Progenitor cell of endocrine pancreas (in vitro differentiated cells): ENCODE data around the gene TICRR. TPM values are rescaled to one million over a fixed set of nuclear protein-coding genes. Genes with fewer than 3 reads are reported as not detected.

Experiments used
- DNase-seq: peaks from one replicate; pipeline ENCODE4 v3.0.0; 2021; ENCODE audit warnings: low spot score; ENCODE audit not compliant: unreplicated experiment
- H3K27ac Mint-ChIP-seq: 2 replicates; pipeline ENCODE4 v1.8.0; 2021; ENCODE audit warnings: mild to moderate bottlenecking, moderate library complexity, mixed read lengths
- H3K27me3 Mint-ChIP-seq: 2 replicates; pipeline ENCODE4 v1.8.0; 2021; ENCODE audit warnings: mixed read lengths
- H3K36me3 Mint-ChIP-seq: 2 replicates; pipeline ENCODE4 v1.8.0; 2022; ENCODE audit warnings: mixed read lengths; ENCODE audit not compliant: insufficient read depth
- H3K4me1 Mint-ChIP-seq: 2 replicates; pipeline ENCODE4 v1.8.0; 2021; ENCODE audit warnings: low read depth, mixed read lengths
- H3K4me3 Mint-ChIP-seq: 2 replicates; pipeline ENCODE4 v1.8.0; 2021; ENCODE audit warnings: low read depth, mild to moderate bottlenecking, moderate library complexity, mixed read lengths
- H3K9me3 Mint-ChIP-seq: 2 replicates; pipeline ENCODE4 v1.8.0; 2021; ENCODE audit warnings: low read depth, mixed read lengths
- total RNA-seq: library from RNA; stranded (reverse); gene quantifications from 2 replicates; pipeline ENCODE4 v1.2.1, GENCODE V29; 2021
- TF ChIP-seq, protein P1 (sequence below): fragments of 200-600 bp; sonication (generic); IDR thresholded peaks from one replicate; pipeline ENCODE4 v1.5.0; 2021; ENCODE audit warnings: antibody characterized with exemption, mild to moderate bottlenecking; ENCODE audit not compliant: unreplicated experiment

The TICRR gene
- total RNA-seq, 1 donor from 2014 or later = 13.9 TPM

DNA sequence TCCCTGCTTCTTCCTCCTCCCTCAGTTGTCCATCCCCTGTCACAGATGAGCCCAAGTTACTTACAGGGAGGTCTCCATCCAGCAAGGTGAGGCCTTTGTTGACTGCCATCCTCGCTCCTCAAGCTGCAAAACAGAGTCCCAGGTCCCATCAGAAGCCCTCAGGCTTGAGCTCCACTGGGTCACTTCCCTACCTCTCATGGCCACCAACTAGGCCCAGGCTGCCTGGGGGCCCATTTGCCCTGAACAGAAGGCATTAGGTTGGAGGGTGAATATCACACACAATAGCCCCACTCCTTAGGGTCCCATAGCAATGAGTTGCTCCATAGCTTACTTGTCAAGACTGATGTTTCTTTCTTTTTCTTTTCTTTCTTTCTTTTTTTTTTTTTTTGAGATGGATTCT lies 102.1 kb downstream of the TICRR start:
- DNase-seq = no peak
- no peaks in the 10 kb centered on the region for H3K9me3 Mint-ChIP-seq
- H3K4me3 Mint-ChIP-seq = no peak overlapping the region
- peaks cover 12% of the 10 kb centered on the region for H3K27me3 Mint-ChIP-seq
- no peak overlapping the region for H3K27ac Mint-ChIP-seq
- no peaks in the 10 kb centered on the region for H3K36me3 Mint-ChIP-seq
- TF ChIP-seq, protein P1, sequence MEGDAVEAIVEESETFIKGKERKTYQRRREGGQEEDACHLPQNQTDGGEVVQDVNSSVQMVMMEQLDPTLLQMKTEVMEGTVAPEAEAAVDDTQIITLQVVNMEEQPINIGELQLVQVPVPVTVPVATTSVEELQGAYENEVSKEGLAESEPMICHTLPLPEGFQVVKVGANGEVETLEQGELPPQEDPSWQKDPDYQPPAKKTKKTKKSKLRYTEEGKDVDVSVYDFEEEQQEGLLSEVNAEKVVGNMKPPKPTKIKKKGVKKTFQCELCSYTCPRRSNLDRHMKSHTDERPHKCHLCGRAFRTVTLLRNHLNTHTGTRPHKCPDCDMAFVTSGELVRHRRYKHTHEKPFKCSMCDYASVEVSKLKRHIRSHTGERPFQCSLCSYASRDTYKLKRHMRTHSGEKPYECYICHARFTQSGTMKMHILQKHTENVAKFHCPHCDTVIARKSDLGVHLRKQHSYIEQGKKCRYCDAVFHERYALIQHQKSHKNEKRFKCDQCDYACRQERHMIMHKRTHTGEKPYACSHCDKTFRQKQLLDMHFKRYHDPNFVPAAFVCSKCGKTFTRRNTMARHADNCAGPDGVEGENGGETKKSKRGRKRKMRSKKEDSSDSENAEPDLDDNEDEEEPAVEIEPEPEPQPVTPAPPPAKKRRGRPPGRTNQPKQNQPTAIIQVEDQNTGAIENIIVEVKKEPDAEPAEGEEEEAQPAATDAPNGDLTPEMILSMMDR = no peak
- peaks cover 2% of the 10 kb centered on the region for H3K4me1 Mint-ChIP-seq

Other genes starting within 250 kb of the TICRR start
- gene POLG, start 240.6 kb upstream of the TICRR start, total RNA-seq = 69.3 and 156 TPM in 2 replicates
- not detected in 2 replicates for gene RHCG, start 78.9 kb upstream of the TICRR start, total RNA-seq
- 21.8 and 22.8 TPM in 2 replicates for gene KIF7, start 80.0 kb downstream of the TICRR start, total RNA-seq
- 0.24 and 0.40 TPM in 2 replicates for gene PLIN1, start 103.9 kb downstream of the TICRR start, total RNA-seq
- 4.8 and 4.9 TPM in 2 replicates for gene PEX11A, start 115.3 kb downstream of the TICRR start, total RNA-seq
- 0.91 and 1.3 TPM in 2 replicates for gene WDR93, start 115.3 kb downstream of the TICRR start, total RNA-seq
- 0.50 and 0.51 TPM in 2 replicates for gene MESP1, start 175.8 kb downstream of the TICRR start, total RNA-seq
- gene MESP2, start 200.9 kb downstream of the TICRR start, total RNA-seq = not detected in 2 replicates
- gene ANPEP, start 239.4 kb downstream of the TICRR start, total RNA-seq = 1.7 and 1.8 TPM in 2 replicates